ENCODE measurements around the gene CHD5.

The CHD5 gene

DNA sequence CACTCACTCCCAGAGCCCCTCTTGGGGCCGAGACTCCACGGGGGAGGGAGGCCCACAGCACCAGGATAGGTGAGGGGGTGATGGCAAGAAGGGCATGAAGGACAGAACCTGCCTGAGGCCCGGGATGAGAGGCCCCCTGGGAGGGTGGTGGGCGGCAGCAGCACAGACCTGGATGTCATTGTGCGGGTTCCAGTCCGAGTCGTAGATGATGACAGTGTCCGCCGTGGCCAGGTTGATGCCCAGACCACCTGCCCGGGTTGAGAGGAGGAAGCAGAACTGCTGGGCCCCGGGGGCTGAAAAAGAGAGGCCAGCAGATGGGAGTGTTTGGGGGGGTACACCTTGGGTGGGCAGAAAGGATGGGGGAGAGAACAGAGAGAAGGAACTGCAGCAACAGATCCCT lies 50.1 kb downstream of the CHD5 start:
- no peak for DNase-seq

DNA sequence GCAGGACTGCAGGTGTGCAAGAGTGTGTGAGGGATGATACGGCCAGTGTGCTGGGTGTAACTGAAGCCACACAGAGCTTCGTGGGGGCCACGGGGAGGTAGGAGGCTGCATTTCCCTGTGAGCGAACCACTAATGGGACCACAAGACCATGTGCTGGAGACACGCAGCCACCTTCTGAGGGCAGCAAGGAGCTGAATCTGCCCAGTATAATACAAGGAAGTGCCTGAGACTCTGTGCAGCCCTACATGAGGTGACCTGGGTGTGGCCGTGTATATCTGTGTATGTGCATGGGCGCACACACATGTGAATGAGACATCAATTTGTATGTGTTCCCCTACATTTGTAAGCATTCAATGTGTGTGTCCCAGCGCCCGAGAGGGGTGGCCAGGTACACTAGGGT lies 50.8 kb downstream of the CHD5 start:
- no peak for DNase-seq

DNA sequence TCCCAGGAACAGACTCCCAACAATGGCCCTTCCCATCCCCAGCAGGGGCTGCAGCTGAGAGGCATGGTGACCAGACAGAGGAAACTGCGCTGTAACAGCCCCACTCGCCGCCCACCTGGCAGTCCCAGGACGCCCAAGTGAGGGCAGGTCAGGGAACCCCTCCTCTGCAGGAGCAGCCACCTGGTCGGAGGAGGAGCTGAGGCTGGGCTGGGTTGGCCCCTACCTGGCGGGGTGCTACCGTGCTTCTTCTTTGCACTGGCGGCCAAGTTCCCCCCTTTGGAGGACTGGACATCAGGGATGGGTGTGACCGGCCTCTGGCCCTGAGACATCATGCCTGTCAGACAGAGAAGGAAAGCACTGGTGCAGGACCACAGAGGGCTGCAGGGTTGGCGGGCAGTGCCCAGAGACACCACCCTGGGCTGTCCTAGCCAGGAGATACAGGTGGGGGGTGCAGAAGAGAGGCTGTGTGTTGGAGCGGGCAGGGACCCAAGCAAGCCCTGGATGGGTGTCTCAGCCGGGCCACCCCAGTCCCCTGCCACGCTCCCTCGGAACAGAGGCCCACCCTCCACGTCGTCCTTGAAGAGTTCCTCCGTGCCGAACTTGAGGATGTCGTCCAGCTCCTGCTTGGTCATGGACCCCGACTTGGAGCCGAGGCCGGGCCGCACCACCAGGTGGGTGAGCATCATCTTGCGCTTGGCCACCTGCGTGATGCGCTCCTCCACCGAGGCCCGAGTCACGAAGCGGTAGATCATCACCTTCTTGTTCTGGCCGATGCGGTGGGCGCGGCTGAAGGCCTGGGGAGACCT lies 51.6 kb downstream of the CHD5 start:
- DNase-seq: no peak

DNA sequence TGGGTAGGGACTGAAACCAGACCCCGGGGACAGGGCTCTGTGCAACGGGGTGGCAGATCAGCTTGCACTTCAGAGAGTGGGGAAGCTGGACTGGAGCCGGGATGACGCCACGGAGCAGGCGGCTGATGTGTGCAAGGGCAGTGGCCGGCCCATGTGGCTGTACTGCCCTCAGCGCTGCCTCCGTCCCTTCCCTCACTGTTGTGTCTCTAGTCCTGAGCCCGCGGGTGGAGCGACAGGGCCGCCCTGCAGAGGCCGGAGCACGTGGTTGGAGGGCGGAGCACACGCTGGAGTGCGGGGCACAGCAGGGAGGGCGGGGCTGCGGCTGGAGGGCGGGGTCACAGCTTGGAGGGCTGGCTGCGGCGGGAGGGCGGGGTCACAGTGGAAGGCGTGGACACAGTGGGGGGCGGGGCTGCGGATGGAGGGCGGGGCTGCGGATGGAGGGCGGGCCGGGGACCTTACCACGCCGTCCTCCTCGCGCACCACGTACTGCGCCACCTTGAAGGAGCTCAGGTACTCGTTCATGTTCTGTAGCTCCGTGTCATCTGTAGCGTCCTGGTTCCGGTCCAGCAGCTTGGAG lies 52.4 kb downstream of the CHD5 start:
- DNase-seq: peak; percentile 69

DNA sequence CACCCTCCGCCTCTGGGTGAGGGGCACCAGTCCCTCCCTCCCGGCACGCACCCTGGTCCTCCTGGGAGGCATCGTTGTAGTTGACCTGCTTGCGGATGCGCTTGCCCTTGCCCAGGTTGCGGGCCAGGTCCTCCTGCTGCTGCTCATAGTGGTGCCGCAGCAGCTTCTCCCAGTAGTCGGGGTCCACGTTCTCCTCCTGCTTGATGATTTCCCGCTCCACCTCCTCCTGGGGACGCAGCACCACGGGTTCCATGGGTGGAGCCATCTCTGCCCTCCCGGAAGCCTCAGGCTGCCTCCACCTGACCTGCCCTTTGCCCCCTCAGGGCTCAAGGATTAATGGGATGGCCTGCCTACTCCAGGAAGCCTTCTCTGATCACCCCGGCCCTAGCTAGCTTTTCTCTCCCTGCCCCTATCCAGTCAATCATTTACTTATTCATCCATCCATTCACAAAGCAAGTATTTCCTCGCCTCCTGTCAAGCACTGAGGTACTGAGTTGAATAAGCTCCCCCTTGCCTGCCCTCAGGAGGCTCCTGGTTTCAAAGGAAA lies 53.5 kb downstream of the CHD5 start:
- no peak for DNase-seq

DNA sequence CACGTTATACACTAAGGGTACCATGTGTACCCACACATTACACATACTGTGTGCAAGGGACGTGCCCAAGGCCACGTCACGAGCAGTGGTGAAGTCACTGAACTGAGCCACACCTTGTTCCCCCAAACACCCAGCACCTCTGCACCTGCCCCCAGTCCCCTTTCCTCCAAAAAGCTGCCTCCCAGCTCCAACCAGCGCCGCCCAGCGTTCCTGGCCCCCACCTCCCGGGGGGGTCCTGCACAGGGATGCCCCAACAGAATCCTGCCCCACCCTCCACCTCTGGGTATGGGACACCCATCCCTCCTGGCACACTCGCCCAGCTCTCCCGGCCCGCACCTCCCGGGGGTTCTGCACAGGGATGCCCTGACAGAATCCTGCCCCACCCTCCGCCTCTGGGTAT lies 54.1 kb downstream of the CHD5 start:
- no peak for DNase-seq

DNA sequence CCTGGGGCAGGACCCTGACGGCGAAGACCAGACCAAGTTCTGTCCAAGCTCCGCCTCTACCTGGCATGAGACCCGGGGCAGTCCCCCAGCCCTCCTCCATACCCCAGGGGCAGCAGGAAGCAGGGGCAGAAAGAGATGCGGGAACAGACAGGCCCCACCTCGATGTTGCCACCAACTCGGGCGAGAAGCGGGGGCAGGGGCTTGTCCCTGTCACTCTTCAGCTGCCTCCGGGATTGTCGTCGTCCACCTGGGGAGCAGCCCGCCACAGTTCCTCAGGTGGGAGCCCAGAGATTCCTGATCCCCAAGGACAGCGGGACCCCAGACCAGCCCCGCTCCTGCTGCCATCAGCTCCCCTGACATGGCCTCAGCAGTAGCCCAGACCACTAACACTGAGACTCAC lies 54.8 kb downstream of the CHD5 start:
- DNase-seq: no peak

DNA sequence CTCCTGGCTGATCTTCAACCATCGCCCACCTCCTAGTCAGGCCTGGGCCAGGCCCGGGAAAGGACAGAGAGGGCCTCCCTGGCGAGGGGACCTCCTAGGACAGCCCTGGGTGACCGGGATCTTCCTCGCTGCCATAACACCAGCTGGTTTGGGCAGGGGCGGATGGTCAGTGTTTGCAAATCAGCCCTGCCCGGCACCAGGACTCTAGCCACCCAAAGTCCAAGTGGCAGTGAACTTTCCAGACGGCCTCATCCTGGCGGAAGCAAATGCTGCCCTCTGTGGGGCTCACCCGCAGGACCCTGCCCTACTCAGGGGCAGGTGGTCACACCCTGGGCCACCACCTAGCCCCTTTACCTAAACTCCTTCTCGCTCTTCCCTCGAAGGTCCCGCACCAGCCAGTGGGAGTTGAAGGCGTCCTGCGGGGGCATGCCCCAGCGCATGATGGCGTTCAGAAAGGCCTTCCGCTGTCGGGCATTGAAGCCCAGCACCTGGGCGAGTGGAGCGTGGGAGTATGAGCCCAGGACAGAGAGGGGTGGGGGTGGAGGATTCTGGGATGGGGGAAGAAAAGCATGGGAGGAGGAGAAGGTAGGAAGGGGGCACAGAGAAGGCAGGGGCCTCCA lies 55.3 kb downstream of the CHD5 start:
- DNase-seq: no peak

DNA sequence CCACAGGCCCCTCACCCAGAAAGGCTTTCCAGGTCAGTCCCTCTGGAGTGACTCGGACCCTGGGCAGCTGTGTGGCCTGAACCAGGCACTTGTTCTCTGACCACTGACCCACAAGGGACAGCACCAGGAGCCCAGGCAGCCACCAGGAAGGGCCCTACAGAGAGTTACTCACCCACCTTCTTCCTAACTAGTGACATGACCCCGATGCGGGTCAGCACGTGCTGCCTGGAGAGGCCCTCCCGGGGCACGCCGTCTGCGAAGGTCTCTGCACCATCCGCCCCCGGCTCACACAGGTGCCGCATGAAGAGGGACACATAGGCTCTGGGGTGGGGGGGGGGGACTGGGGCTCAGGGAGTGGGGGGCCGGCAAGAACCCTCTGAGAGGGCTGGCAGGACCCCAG lies 55.8 kb downstream of the CHD5 start:
- DNase-seq: no peak

DNA sequence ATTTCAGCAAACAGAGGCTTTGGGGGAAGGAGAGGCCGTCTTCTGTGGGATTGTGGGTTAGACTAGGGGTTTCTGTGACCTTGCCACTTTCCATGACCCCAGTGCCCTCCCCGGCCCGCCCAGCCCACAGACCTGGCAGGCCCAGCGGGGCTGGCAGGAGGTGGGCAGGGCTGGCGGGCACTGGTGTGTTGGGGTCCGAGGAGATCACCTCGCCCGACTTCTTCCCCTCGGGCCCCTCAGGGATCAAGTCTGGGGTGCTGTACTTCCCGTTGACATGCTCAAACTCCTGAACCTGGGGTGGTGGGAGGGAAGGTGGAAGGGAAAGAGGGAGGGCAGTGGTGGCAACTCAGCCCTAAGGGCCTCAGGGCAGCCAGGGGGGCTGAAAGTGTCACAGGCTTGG lies 56.3 kb downstream of the CHD5 start:
- DNase-seq: no peak

DNA sequence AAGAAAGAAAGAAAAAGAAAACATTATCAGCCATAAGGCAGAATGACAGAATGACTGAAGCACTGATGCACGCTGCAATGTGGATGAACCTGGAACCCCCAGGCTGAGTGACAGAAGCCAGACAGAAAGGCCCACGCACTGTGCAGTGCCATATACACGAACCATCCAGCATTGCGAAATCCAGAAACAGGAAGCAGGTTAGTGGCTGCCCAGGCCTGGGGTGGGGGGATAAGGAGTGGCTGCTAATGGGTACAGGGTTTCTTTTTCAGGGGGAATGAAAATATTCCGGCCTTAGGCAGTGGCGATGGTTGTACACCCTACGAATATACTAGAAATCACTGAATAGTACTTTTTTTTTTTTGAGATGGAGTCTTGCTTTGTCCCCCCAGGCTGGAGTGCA lies 57.0 kb downstream of the CHD5 start:
- DNase-seq: no peak

DNA sequence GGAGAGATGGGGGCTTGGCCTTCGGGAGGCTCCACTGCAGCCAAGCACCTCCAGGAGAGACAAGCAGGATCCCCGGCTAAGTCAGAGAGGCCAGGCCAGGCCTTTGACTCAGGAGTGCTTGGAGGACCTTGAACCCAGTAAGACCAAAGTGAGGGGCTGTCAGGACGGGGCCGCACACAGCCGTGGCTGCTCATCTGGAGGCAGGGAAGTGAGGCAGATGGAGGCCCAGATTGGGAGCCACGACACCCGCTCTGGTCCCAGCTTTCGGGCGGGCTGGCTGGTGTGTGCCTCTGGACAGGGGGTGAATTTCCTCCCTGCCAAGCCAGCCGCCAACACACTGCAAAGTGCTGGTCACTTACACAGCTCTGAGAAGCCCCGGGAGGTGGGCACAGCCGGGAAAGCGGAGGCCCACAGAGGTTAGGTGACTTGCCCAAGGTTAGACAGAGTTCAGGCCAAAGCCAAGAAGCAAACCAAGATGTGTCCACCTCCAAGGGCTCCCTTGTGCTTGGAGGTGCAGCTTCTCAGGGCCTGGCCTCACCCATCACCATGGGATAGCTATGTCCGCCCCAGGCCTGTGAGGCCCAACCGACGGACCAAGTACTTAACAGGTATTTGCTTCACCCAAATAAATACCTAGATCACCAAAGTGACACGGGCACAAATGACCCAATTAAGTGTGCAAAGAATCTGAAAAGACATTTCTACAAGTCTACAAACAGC lies 58.3 kb downstream of the CHD5 start:
- DNase-seq: no peak

DNA sequence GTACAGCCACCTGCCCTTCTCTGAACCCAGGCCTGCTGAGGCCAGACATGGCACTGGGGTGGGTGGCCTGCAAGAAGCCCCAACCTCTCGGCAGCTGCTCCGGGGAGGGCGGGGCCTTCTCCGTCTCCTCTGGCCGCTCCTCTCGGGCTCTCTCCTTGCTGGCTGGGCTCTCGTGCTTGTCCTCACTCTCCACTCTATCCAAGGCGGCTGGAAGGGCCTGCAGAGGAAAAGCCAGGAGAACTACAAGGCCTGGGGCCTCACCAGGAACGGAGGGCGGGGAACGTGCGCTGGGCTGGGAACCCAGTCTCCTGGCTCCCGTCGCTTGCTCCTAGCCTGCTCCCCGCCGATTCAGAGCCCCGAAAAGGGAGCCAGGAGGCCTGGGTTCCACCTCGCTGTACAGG lies 59.1 kb downstream of the CHD5 start:
- DNase-seq: no peak

DNA sequence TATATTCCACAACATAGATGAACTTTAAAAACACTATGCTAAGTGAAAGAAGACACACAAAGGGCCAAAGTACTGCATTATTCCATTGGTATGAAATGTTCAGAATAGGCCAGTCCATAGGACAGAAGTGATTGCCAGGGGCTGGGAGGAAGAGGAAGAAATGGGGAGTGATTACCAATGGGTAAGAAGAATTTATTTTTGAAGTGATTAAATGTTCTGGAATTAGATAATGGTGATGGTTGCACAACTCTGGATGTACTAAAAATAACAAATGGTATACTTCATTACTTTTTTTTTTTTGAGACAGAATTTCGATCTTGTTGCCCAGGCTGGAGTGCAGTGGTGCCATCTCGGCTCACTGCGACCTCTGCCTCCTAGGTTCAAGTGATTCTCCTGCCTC lies 61.7 kb downstream of the CHD5 start:
- DNase-seq: no peak

DNA sequence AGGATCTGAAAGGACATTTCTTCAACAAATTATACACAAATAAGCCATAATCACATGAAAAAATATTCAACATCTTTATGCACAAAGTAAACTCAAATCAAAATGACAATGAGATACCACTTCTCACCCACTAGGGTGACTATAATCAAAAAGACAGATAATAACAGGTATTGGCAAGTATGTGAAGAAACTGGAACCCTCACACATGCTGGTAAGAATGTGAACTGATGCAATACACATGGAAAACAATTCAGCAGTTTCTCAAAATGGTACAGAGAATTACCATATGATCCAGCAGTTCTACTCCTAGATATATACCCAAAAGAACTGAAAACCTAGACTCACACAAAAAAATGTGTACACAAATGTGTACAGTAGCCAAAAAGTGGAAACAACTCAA lies 62.5 kb downstream of the CHD5 start:
- no peak for DNase-seq

DNA sequence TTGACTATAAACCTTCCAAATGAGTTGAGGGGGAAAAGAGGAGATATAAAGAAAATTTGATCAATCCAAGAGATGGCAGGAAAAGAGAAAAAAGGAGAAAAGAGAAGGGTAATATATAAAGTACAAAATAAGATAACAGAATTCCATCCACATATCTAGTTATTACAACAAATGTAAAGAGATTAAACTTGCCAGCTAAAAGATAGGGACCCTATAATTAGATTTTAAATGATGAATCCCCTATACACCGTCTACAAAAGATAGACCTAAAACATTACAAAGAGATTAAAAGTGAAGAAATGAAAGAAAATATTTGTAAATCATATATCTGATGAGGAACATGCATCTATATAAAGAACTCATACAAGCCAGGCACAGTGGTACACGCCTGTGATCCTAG lies 63.1 kb downstream of the CHD5 start:
- no peak for DNase-seq

DNA sequence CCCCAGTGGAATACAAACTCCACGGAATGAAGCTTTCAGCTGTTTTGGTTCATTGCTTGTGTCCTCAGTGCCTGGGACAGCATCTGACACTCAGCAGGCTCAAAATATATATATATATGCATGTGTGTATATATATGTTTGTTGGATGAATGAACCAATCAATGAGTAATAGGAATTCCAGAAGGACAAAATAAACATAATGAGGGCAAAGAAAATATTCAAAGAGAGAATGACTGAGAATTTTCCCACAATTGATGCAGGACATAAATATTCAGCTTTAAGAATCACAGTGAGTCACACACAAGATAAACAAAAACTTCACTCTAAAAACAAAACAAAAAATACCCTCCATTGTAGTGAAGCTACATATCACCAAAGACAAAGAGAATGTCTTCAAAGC lies 64.0 kb downstream of the CHD5 start:
- no peak for DNase-seq

DNA sequence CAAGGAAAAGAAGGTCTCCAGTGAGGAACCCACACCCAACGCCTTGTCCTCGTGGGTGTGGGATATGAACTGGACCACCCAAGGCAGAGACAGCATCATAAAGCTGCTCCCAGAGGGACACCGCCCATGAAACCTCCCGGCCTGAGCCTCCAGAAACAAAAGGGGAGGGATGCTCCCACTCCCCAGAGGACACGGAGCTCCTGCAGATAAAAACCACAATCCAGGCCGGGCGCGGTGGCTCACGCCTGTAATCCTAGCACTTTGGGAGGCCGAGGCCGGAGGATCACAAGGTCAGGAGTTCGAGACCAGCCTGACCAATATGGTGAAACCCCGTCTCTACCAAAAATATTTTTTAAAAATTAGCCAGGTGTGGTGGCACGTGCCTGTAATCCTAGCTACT lies 66.4 kb downstream of the CHD5 start:
- no peak for DNase-seq

DNA sequence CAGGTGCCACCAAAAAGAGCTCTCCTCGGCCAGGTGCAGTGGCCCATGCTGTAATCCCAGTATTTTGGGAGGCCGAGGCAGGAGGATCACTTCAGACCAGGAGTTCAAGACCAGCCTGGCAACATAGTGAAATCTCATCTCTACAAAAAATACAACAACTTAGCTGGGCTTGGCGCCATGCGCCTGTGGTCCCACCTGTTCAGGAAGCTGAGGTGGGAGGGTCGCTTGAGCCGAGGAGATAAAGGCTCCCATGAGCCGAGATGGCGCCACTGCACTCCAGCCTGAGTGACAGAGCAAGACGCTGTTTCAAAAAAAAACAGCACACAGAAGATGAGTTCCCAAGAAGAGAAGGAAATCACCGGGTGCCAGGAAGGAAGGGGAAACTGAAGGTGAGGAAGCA lies 67.0 kb downstream of the CHD5 start:
- no peak for DNase-seq

DNA sequence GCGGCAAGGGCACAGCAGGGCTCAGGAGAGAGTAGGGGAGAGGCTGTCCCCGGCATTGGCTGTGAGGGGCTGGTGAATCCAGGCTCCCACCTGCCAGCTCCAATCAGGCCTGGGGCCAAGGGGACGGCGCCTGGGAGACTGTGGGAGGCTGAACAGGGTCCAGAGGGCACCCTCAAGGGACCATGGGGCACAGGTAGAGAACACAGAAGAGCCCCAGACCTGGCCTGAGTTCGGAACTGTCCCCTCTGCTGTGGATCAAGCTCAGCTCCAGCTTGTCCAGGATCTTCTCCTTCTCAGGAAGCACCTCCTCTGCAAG lies 67.5 kb downstream of the CHD5 start:
- no peak for DNase-seq

DNA sequence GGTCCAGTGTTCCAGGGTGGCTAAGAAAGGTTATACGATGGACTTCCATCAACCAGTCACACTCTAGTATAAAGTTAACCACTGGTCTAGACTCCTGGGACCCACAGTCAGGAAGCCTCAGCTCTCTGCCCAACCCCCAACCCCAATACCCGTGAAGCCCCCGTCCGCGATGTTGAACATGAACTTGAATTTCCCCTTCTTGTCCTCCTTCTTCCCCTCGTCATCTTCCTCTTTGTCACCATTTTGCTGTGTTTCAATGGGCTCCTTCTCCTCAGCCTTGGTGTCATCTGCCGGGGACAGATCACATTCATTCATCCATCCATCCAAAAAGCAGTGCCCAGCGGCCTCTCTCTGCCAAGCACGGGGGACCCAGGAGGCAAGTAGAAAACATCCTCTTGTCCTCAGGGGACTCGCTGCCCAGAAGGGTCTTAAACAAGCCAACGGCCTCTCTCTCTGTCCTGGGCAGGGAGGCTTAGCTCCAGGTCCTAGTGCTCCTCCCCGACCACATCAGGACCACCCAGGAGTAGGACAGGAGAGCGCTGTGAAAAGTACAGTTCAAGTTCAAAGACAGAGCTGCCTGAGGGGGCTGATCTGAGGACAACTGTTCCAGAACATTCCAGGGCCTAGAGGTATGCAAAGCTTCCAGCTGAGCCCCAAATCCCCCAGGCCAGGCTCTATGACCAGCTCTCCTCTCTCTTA lies 68.0 kb downstream of the CHD5 start:
- DNase-seq: no peak

DNA sequence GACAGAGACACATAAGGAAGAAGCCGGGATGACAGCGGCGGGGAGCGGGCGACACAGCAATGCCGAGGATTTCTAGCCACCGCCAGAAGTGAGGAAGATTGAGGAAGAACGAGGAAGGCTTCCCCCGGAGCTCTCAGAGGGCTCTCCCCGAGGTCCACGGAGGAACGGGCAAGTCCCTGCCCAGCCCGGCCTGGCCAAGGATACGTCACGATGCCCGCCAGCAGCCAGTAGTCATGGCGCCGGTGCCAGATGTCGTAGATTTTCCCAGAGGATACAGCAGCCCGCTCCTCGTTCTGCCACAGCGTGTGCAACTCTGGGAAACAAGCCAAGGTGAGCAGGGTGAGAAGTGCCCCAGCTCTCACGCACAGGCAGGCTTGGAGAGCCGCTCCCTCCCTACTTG lies 68.5 kb downstream of the CHD5 start:
- DNase-seq: no peak

DNA sequence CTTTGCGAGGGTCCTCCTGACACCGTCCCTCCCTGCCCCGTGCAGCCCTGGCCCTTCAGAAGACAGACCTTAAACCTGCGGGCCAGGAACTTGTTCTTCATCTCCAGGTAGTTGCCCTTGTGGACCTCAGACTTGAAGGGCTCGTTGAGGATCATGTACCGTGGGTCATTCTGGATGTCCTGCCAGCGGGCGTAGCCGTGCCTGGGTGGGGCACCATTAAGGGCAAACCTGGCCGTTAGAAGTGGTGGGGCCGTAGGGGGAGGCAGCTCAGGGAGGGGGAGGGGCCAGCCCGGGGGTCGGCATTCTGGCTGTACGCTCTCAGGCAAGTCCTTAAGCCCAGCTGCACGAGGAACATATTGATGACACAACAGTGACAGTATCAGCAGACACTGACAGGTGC lies 69.8 kb downstream of the CHD5 start:
- DNase-seq: no peak
